Neural progenitor cell (in vitro differentiated cells): ENCODE measurements around the gene CDC25C.
"Not testable (repeated sequence)": the region's sequence is repeated elsewhere in the genome, so short reads cannot be mapped to it uniquely, and the experiment has no call there.

ENCODE experiments used
- CTCF ChIP-seq: fragments of 200-600 bp; sonication (generic); IDR thresholded peaks from 2 replicates; pipeline ENCODE4 v1.5.1; 2017; ENCODE audit warnings: antibody characterized with exemption, mild to moderate bottlenecking
- EZH2 ChIP-seq: fragments of 200-600 bp; sonication (generic); IDR thresholded peaks from 2 replicates; pipeline ENCODE4 v1.6.1; 2017; ENCODE audit warnings: antibody characterized with exemption, mild to moderate bottlenecking, moderate library complexity

- TF ChIP-seq CTCF, EZH2: not testable (repeated sequence)
Observed at GRCh38 chr5:138247800-138248199, 83.8 kb downstream of the CDC25C start.
